ENCODE results near the gene TLR9.

TLR9 gene

DNA sequence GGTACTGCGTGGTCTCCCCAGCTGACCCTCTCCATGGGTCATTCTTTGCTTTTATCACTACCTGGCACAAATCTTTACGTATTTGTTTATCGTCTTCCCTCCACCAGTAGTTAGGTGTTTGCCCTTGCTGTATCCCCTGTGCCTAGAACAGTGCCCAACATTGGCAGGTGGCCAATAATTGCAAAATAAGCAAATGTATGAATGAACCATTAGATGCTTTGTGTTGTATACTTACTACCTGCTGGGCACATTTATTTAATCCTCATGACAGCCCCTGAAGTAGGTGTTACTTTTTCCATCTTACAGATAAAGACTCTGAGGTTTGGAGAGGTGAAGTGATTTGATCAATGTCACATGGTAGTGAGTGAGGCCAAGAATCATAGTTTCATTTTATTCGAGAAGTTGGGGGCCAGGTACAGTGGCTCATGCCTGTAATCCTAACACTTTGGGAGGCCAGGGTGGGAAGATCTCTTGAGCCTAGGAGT is 15.5 kb upstream of the TLR9 start:
- TF ChIP-seq CTCF (conservative IDR thresholded peaks at IDR 0.05) (no peak), ZFX (IDR thresholded peaks at IDR 0.05) (no peak)
- H3K27ac ChIP-seq = no peak overlapping the region; the same call in 1 of the 2 replicates

- H3K27ac ChIP-seq = peak overlapping the region; percentile 91
- no peak for TF ChIP-seq CTCF (conservative IDR thresholded peaks at IDR 0.05)
- TF ChIP-seq ZFX (IDR thresholded peaks at IDR 0.05) = no peak
These were observed 14.8 kb upstream of the TLR9 start for GRCh38 chr3:52240059-52240885.

DNA sequence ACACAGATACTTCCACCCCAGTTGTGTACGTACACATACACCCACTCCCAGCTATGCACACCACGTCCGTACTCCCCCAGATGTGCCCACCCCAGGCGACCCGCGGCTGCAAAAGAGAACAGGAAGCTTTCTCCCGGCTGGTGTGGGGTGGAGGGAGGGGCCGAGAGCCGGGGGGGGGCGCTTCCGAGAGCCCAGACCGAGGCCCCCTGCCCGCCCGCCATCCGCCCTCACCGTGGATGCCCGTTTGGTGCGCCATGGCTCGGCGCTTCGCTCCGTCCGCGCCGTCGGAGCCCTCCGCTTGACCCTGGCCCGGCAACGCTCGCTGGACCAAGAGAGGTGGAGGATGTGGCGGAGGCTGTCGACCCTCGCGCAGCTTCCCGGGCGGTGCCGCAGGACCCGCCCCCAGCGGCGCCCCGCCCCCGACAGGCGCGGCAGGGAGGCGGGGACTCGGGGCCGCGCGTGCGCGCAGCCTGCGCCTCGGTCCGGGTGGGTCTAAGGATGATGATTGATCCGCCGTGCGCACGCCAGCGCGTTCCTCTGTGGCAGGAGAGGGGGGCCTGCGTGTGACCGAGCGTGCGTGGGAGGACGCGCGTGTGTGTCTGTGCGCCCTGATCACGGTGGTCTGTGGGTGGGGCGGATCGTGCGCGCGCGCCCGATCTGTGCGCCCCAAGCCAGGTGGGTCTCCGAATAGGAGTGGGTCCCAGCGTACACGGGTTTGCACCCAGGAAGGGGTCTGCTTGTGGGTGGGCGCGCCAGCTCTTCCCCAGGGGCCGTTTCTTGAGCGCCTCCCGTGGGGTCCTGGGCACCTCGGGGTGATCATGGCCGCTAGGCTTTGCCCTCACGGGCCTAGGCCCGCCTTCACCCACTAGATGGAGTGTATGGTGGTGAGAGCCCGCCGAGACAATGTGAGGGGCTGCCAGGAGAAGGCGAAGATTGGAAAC is 13.6 kb upstream of the TLR9 start, which contains the start of gene TWF2:
TWF2 (minus strand) TSS at position 398 of the 941 bp plus-strand sequence; CDS start at position 256, 142 bp downstream.
- peak within 1 kb of the TSS; percentile 91 for H3K27ac ChIP-seq
- peak; percentile 67 for TF ChIP-seq ZFX (IDR thresholded peaks at IDR 0.05)
- no peak; the same call in 1 of the 2 replicates for TF ChIP-seq CTCF (conservative IDR thresholded peaks at IDR 0.05)

GRCh38 chr3:52238193-52238760 is 12.8 kb upstream of the TLR9 start:
- H3K27ac ChIP-seq = peak overlapping the region; percentile 91
- TF ChIP-seq CTCF (conservative IDR thresholded peaks at IDR 0.05) (no peak), ZFX (IDR thresholded peaks at IDR 0.05) (no peak)

GRCh38 chr3:52237657-52238172 is 12.3 kb upstream of the TLR9 start:
- no peak; the same call in 1 of the 2 replicates for TF ChIP-seq CTCF (conservative IDR thresholded peaks at IDR 0.05)
- TF ChIP-seq ZFX (IDR thresholded peaks at IDR 0.05) = 0 out of 2 replicates have a peak, but pooled peaks have one; percentile 19
- H3K27ac ChIP-seq = peak overlapping the region; percentile 91

DNA sequence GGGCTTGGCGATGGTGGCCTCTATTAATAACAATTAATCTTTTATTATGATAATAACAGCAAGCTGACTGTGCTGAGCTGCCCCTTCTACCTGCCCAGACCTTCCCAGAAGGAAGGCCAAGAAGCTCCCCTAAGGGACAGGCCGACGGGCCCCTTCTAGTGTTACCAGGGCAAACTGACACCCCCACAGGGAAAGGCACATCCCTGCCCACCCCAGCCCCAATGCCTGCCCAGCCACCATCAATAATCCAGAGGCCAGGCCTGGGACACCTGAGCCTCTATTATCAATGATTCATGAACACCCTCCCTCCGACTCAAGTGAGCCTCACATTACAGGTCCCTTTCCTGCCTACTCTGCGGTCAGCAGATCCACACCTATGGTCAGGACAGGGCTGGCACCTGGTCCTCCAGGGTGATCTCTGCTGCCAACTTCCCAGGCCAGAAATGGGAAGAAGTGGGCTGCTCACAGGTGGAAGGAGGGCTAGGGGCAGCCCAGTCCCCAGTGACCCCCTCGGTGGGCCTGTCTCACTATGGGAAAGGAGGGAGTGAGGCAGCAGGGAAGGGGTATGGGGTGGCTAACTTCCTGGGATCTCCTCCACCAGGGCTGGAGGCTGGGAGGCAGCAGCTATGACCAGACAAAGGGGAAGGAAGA is 11.7 kb upstream of the TLR9 start:
- H3K27ac ChIP-seq = peak overlapping the region; percentile 91
- TF ChIP-seq ZFX (IDR thresholded peaks at IDR 0.05) (no peak), CTCF (conservative IDR thresholded peaks at IDR 0.05) (no peak)
